Peyer's patch (tissue), 4 donors: Measurements from ENCODE around the gene CD101. TPM values are rescaled to one million over a fixed set of nuclear protein-coding genes. Genes with fewer than 3 reads are reported as not detected.

ENCODE experiments used
- DNase-seq, 3 donors: peaks; one replicate each; pipeline ENCODE4 v3.0.0-alpha.2; 2017 to 2019
- H3K27ac ChIP-seq, 4 donors: fragments of 200-600 bp; sonication (generic); one replicate each; pipeline ENCODE4 v1.5.1; 2016 to 2019
- H3K27me3 ChIP-seq, 2 donors: fragments of 200-600 bp; sonication (generic); one replicate each; pipeline ENCODE4 v1.5.1; 2019
- H3K36me3 ChIP-seq, 3 donors: fragments of 200-600 bp; sonication (generic); one replicate each; pipeline ENCODE4 v1.5.1; 2016 to 2019
- H3K4me1 ChIP-seq, 4 donors: fragments of 200-600 bp; sonication (generic); one replicate each; pipeline ENCODE4 v1.5.1; 2016 to 2019
- H3K4me3 ChIP-seq, 4 donors: fragments of 200-600 bp; sonication (generic); 1 replicate in 3 of 4; 2 replicates in 1 of 4; pipeline ENCODE4 v1.5.1; 2016 to 2019; ENCODE audit warnings: mild to moderate bottlenecking in 1 of 4
- H3K9me3 ChIP-seq, 4 donors: fragments of 200-600 bp; sonication (generic); one replicate each; pipeline ENCODE4 v1.5.1; 2016 to 2019; ENCODE audit warnings: mild to moderate bottlenecking in 1 of 4
- CTCF ChIP-seq, 6 experiments: fragments of 450-650 bp in 4 of 6; fragments of 200-600 bp in 2 of 6; sonication (generic) in 1 of 6; IDR thresholded peaks; one replicate each; pipeline ENCODE4 v1.5.1; 2017 to 2019; ENCODE audit warnings: antibody characterized with exemption in 6 of 6, mild to moderate bottlenecking in 3 of 6, moderate library complexity in 1 of 6
- POLR2A ChIP-seq, 2 donors: fragments of 450-650 bp; IDR thresholded peaks; one replicate each; pipeline ENCODE4 v1.5.1; 2017; ENCODE audit warnings: antibody characterized with exemption in 2 of 2, mild to moderate bottlenecking in 2 of 2, moderate library complexity in 2 of 2
- total RNA-seq, 4 donors: library from RNA; depleted of rRNA; stranded (reverse); fragments of >200 nt; gene quantifications; one replicate each; pipeline ENCODE4 v1.1.0, GENCODE V29; 2016

The CD101 gene
- total RNA-seq, 4 donors from 2014 or later: 0.85 to 12.4 (median 3.5) TPM

GRCh38 chr1:117009132-117009531, 7.6 kb downstream of the CD101 start:
- DNase-seq: no peak
- no peak overlapping the region for H3K4me3 ChIP-seq

GRCh38 chr1:117010310-117010969, 8.9 kb downstream of the CD101 start:
- no peaks in the 10 kb centered on the region for H3K4me1 ChIP-seq
- H3K27ac ChIP-seq: no peak overlapping the region
- no peak overlapping the region for H3K4me3 ChIP-seq
- H3K9me3 ChIP-seq: no peaks in the 10 kb centered on the region
- no peak for TF ChIP-seq POLR2A (IDR thresholded peaks at IDR 0.05)
- TF ChIP-seq CTCF (IDR thresholded peaks at IDR 0.05): no peak
- DNase-seq: no peak
- no peaks in the 10 kb centered on the region for H3K27me3 ChIP-seq
- H3K36me3 ChIP-seq: no peaks in the 10 kb centered on the region

More at GRCh38 chr1:117009132-117009531, 7.6 kb downstream of the CD101 start:
- Histone ChIP-seq H3K36me3 (no peaks in the 10 kb centered on the region), H3K27me3 (no peaks in the 10 kb centered on the region), H3K27ac (peak overlapping the region in 1 of 4 donors; percentile 12), H3K9me3 (no peaks in the 10 kb centered on the region), H3K4me1 (no peaks in the 10 kb centered on the region)
- TF ChIP-seq POLR2A (IDR thresholded peaks at IDR 0.05) (no peak), CTCF (IDR thresholded peaks at IDR 0.05) (no peak)

- Histone ChIP-seq H3K27me3 (no peaks in the 10 kb centered on the region), H3K4me1 (no peaks in the 10 kb centered on the region), H3K27ac (no peak overlapping the region), H3K9me3 (no peaks in the 10 kb centered on the region), H3K36me3 (no peaks in the 10 kb centered on the region), H3K4me3 (no peak overlapping the region)
- TF ChIP-seq CTCF (IDR thresholded peaks at IDR 0.05): peak in 1 of 6 experiments; percentile 5
- TF ChIP-seq POLR2A (IDR thresholded peaks at IDR 0.05): no peak
- DNase-seq: no peak
Measured at GRCh38 chr1:117011334-117011733, 9.8 kb downstream of the CD101 start.

GRCh38 chr1:117013309-117013858, 11.8 kb downstream of the CD101 start:
- TF ChIP-seq CTCF (IDR thresholded peaks at IDR 0.05) (no peak), POLR2A (IDR thresholded peaks at IDR 0.05) (no peak)
- no peak for DNase-seq
- Histone ChIP-seq H3K36me3 (no peaks in the 10 kb centered on the region), H3K27me3 (no peaks in the 10 kb centered on the region), H3K9me3 (no peaks in the 10 kb centered on the region), H3K4me1 (no peaks in the 10 kb centered on the region), H3K4me3 (no peak overlapping the region), H3K27ac (no peak overlapping the region)

- DNase-seq: no peak
- H3K27me3 ChIP-seq: no peaks in the 10 kb centered on the region
- no peaks in the 10 kb centered on the region for H3K9me3 ChIP-seq
- H3K4me1 ChIP-seq: no peaks in the 10 kb centered on the region
- H3K4me3 ChIP-seq: no peak overlapping the region
- no peak overlapping the region for H3K27ac ChIP-seq
- TF ChIP-seq POLR2A (IDR thresholded peaks at IDR 0.05): no peak
- TF ChIP-seq CTCF (IDR thresholded peaks at IDR 0.05): no peak
- H3K36me3 ChIP-seq: no peaks in the 10 kb centered on the region
Measured at GRCh38 chr1:117014209-117014608, 12.6 kb downstream of the CD101 start.
